IMR-90 (cell line): ENCODE measurements around the gene NCS1. TPM values are rescaled to one million over a fixed set of nuclear protein-coding genes. Genes with fewer than 3 reads are reported as not detected.

Experiments
- ATAC-seq: fragments of 200-7000 bp; cut with Tn5 transposase; 2 replicates; pipeline ENCODE4 v1.9.1; 2020; ENCODE audit warnings: low read depth, mild to moderate bottlenecking, moderate library complexity
- BruUV-seq: library from RNA; stranded (reverse); fragments of 400-500 nt; replicated peaks from 2 replicates; lab custom pipeline; 2021; lab: Mats Ljungman, UMichigan
- CTCF ChIA-PET: fragments of 300-600 bp; formaldehyde crosslinking; extraction: SDS; loops from one replicate; lab custom pipeline; 2021; ENCODE audit warnings: antibody characterized with exemption; lab: Yijun Ruan, JAX
- POLR2A ChIA-PET: fragments of 300-600 bp; sonication (Branson Sonifier 250); formaldehyde crosslinking; loops from one replicate; lab custom pipeline; 2022; ENCODE audit warnings: antibody characterized with exemption; ENCODE audit not compliant: unreplicated experiment; lab: Charles Lee
- DNase-seq: peaks from one replicate; pipeline ENCODE4 v3.0.0; 2013
- H2AFZ ChIP-seq: replicated peaks from 2 replicates; pipeline ENCODE3; 2013; ENCODE audit warnings: low read length, mild to moderate bottlenecking; ENCODE audit not compliant: poor library complexity
- H2AK5ac ChIP-seq: 2 replicates; pipeline ENCODE4 v1.6.1; 2013; ENCODE audit warnings: low read depth, low read length, inconsistent platforms
- H2AK9ac ChIP-seq: replicated peaks from 2 replicates; pipeline ENCODE3; 2013; ENCODE audit warnings: mild to moderate bottlenecking, low read depth, low read length, moderate library complexity; ENCODE audit not compliant: poor library complexity
- H2BK120ac ChIP-seq: 2 replicates; pipeline ENCODE4 v1.6.1; 2013; ENCODE audit warnings: low read depth, low read length, inconsistent platforms
- H2BK15ac ChIP-seq: 3 replicates; pipeline ENCODE4 v1.6.1; 2013; ENCODE audit warnings: low read depth, low read length, inconsistent platforms
- H2BK20ac ChIP-seq: 2 replicates; pipeline ENCODE4 v1.6.1; 2013; ENCODE audit warnings: low read depth, mild to moderate bottlenecking, inconsistent platforms, low read length, moderate library complexity
- H2BK5ac ChIP-seq: 2 replicates; pipeline ENCODE4 v1.6.1; 2013; ENCODE audit warnings: mild to moderate bottlenecking, low read depth, low read length, inconsistent platforms; ENCODE audit not compliant: poor library complexity, severe bottlenecking
- H3K14ac ChIP-seq: replicated peaks from 2 replicates; pipeline ENCODE4 v1.6.1; 2013; ENCODE audit warnings: low read depth, low read length, inconsistent platforms
- H3K18ac ChIP-seq: 2 replicates; pipeline ENCODE4 v1.6.1; 2013; ENCODE audit warnings: low read depth, low read length, control low read depth
- H3K23ac ChIP-seq: 2 replicates; pipeline ENCODE4 v1.6.1; 2013; ENCODE audit warnings: low read depth, low read length, inconsistent platforms
- H3K27ac ChIP-seq: 2 replicates; pipeline ENCODE4 v1.5.1; 2013; ENCODE audit warnings: mild to moderate bottlenecking, control low read depth, low read length; ENCODE audit not compliant: insufficient read depth
- H3K27me3 ChIP-seq: 2 replicates; pipeline ENCODE4 v1.6.1; 2013; ENCODE audit warnings: low read length; ENCODE audit not compliant: control insufficient read depth, insufficient read depth
- H3K36me3 ChIP-seq: 2 replicates; pipeline ENCODE4 v1.6.1; 2013; ENCODE audit warnings: low read length, mixed read lengths; ENCODE audit not compliant: control insufficient read depth, insufficient read depth
- H3K4ac ChIP-seq: 2 replicates; pipeline ENCODE4 v1.6.1; 2013; ENCODE audit warnings: low read depth, low read length, inconsistent platforms
- H3K4me1 ChIP-seq: 2 replicates; pipeline ENCODE4 v1.6.1; 2013; ENCODE audit warnings: low read length, mixed read lengths; ENCODE audit not compliant: control insufficient read depth, insufficient read depth
- H3K4me2 ChIP-seq: 2 replicates; pipeline ENCODE4 v1.6.1; 2013; ENCODE audit warnings: low read depth, mild to moderate bottlenecking, control low read depth, low read length, moderate library complexity
- H3K4me3 ChIP-seq: 2 replicates; pipeline ENCODE4 v1.5.1; 2013; ENCODE audit warnings: low read depth, mild to moderate bottlenecking, control low read depth, low read length, moderate library complexity; ENCODE audit not compliant: insufficient read depth
- H3K56ac ChIP-seq: 2 replicates; pipeline ENCODE4 v1.6.1; 2013; ENCODE audit warnings: low read length, inconsistent platforms; ENCODE audit not compliant: insufficient read depth; ENCODE audit errors: extremely low read depth
- H3K79me1 ChIP-seq, 2 experiments: 2 replicates each; pipeline ENCODE4 v1.6.1; 2013; ENCODE audit warnings: low read length in 2 of 2, inconsistent platforms in 1 of 2, low read depth in 1 of 2
- H3K9ac ChIP-seq: 2 replicates; pipeline ENCODE4 v1.6.1; 2013; ENCODE audit warnings: low read depth, low read length, control low read depth
- H3K9me1 ChIP-seq: 2 replicates; pipeline ENCODE4 v1.6.1; 2013; ENCODE audit warnings: low read length, inconsistent platforms; ENCODE audit not compliant: insufficient read depth
- H3K9me3 ChIP-seq: 2 replicates; pipeline ENCODE4 v1.6.1; 2013; ENCODE audit warnings: low read length; ENCODE audit not compliant: control insufficient read depth, insufficient read depth
- H4K20me1 ChIP-seq: 2 replicates; pipeline ENCODE4 v1.6.1; 2013; ENCODE audit warnings: low read length, inconsistent platforms; ENCODE audit not compliant: insufficient read depth
- H4K5ac ChIP-seq: 2 replicates; pipeline ENCODE4 v1.6.1; 2013; ENCODE audit warnings: mild to moderate bottlenecking, low read depth, low read length, control low read depth
- H4K8ac ChIP-seq, 2 experiments: 2 replicates each; pipeline ENCODE4 v1.6.1; 2013; ENCODE audit warnings: low read depth in 2 of 2, low read length in 2 of 2, control low read depth in 1 of 2, inconsistent platforms in 1 of 2
- H4K91ac ChIP-seq: 2 replicates; pipeline ENCODE4 v1.6.1; 2013; ENCODE audit warnings: low read depth, low read length, inconsistent platforms; ENCODE audit not compliant: insufficient read depth
- CEBPB ChIP-seq: IDR thresholded peaks from 2 replicates; pipeline ENCODE4 v1.6.1; 2012; ENCODE audit warnings: low read depth, low read length, improper control_type of control experiment
- MAZ ChIP-seq: IDR thresholded peaks from 2 replicates; pipeline ENCODE4 v1.6.1; 2012; ENCODE audit warnings: low read depth, mild to moderate bottlenecking, low read length, improper control_type of control experiment, moderate library complexity, borderline replicate concordance
- MXI1 ChIP-seq: IDR thresholded peaks from 2 replicates; pipeline ENCODE4 v1.6.1; 2012; ENCODE audit warnings: low read depth, mild to moderate bottlenecking, low read length, moderate library complexity, borderline replicate concordance
- NFE2L2 ChIP-seq: fragments of 150-350 bp; IDR thresholded peaks from 2 replicates; pipeline ENCODE4 v1.6.1; 2016; ENCODE audit warnings: low read depth, mild to moderate bottlenecking, low read length
- RAD21 ChIP-seq: IDR thresholded peaks from 2 replicates; pipeline ENCODE4 v1.6.1; 2012; ENCODE audit warnings: low read length, improper control_type of control experiment
- WGBS, 2 experiments: methylation state at CpG; one replicate each; pipeline versions ENCODE4 v1.1.5 to v1.1.7; 2013; ENCODE audit warnings: missing lambda C conversion rate in 2 of 2; ENCODE audit not compliant: insufficient read length in 1 of 2; ENCODE audit errors: extremely low coverage in 2 of 2; 5-methylcytosine and 5-hydroxymethylcytosine counted together
- dilution Hi-C: fragments of 300-500 bp; cut with HindIII; formaldehyde crosslinking; loops from one replicate; pipeline ENCODE4 v1.14.3; 2018; ENCODE audit warnings: low sequenced_read_pairs; ENCODE audit not compliant: unreplicated experiment
- in situ Hi-C: fragments of 300-500 bp; cut with MboI; formaldehyde crosslinking; loops from 3 replicates; pipeline ENCODE4 v1.14.3; 2019; ENCODE audit warnings: low sequenced_read_pairs, inconsistent platforms, mixed read lengths
- intact Hi-C: fragments of 100-400 bp; cut with micrococcal nuclease; formaldehyde crosslinking; loops from 2 replicates; pipeline ENCODE4 v1.10.0; 2022
- polyA plus RNA-seq, 3 experiments: library from polyadenylated mRNA; depleted of rRNA; stranded (reverse); fragments of >200 nt; gene quantifications; 2 replicates each; pipeline ENCODE4 v1.2.3, GENCODE V29; 2012; ENCODE audit warnings: low replicate concordance in 1 of 3
- total RNA-seq: library from RNA; depleted of rRNA; stranded (reverse); fragments of >200 nt; gene quantifications from 2 replicates; pipeline ENCODE4 v1.2.3, GENCODE V29; 2012

The NCS1 gene
- total and polyA plus RNA-seq, 2 of the 4 experiments (the other 2 are of a cell fraction) = 41.0 to 60.5 TPM

GRCh38 chr9:130192382-130192999, 20.3 kb downstream of the NCS1 start:
- Histone ChIP-seq H3K23ac (no peak overlapping the region), H2AK9ac (no peak overlapping the region), H3K4me3 (no peak overlapping the region), H4K8ac (no peak overlapping the region), H4K5ac (no peak overlapping the region), H3K9me1 (peaks cover 26% of the 10 kb centered on the region), H3K14ac (no peak overlapping the region), H4K20me1 (peaks cover 91% of the 10 kb centered on the region), H2AFZ (no peak overlapping the region), H3K36me3 (no peaks in the 10 kb centered on the region), H3K9me3 (no peaks in the 10 kb centered on the region), H2BK120ac (no peak overlapping the region), H2BK15ac (no peak overlapping the region), H2AK5ac (no peak overlapping the region), H3K18ac (no peak overlapping the region), H2BK5ac (no peak overlapping the region), H2BK20ac (no peak overlapping the region), H3K4ac (no peak overlapping the region), H3K56ac (no peak overlapping the region), H3K4me1 (peaks cover 34% of the 10 kb centered on the region), H3K9ac (no peak overlapping the region), H3K79me1 (peaks cover 32 to 97% of the 10 kb centered on the region in 2 experiments), H3K27me3 (no peaks in the 10 kb centered on the region), H3K4me2 (no peak overlapping the region), H4K91ac (no peak overlapping the region), H3K27ac (no peak overlapping the region)
- ATAC-seq = no peak
- TF ChIP-seq MXI1 = no peak
- TF ChIP-seq NFE2L2 = no peak
- no peak for TF ChIP-seq MAZ
- TF ChIP-seq CEBPB = no peak
- no peak for TF ChIP-seq RAD21
- in situ Hi-C loops = no loop called here
- intact Hi-C loops = no loop called here
- ChIA-PET CTCF (interaction anchor here (1.0 kb wide), 1 partner anchor 36 kb away, joined by 3 read pairs; no protein-coding TSS in a partner anchor), POLR2A (no interaction called here)
- BruUV-seq = no TSS peak
- WGBS, 2 experiments = 67% methylated on average over 6 of the region's 16 CpGs; no CpG with 5 or more reads in 1 of the 2 experiments
- dilution Hi-C loops = no loop called here
- DNase-seq = no peak
